K562 (cell line): ENCODE data around the gene SNX1. TPM values are rescaled to one million over a fixed set of nuclear protein-coding genes. Genes with fewer than 3 reads are reported as not detected.

ENCODE experiments used
- ATF7 ChIP-seq: fragments of 450-650 bp; IDR thresholded peaks from 2 replicates; pipeline ENCODE4 v1.7.1; 2014; ENCODE audit warnings: mild to moderate bottlenecking, moderate library complexity
- BRF2 ChIP-seq: IDR thresholded peaks from 3 replicates; pipeline ENCODE4 v1.6.1; 2011; ENCODE audit warnings: borderline replicate concordance, mild to moderate bottlenecking; ENCODE audit not compliant: insufficient read length, insufficient read depth
- DACH1 ChIP-seq: fragments of 450-650 bp; IDR thresholded peaks from 2 replicates; pipeline ENCODE4 v1.6.1; 2018; ENCODE audit not compliant: partially characterized antibody
- ELF1 ChIP-seq: fragments of 200-800 bp; sonication (Bioruptor generic); IDR thresholded peaks from 2 replicates; pipeline ENCODE4 v1.6.1; 2016; ENCODE audit warnings: missing genetic modification characterization, missing compliant biosample characterization
- ESRRA ChIP-seq: fragments of 450-650 bp; IDR thresholded peaks from 2 replicates; pipeline ENCODE4 v1.6.1; 2014; ENCODE audit warnings: low read depth, mild to moderate bottlenecking, moderate library complexity, borderline replicate concordance
- FIP1L1 ChIP-seq: fragments of 200-400 bp; formaldehyde crosslinking; IDR thresholded peaks from 2 replicates; pipeline ENCODE4 v1.6.1; 2018; ENCODE audit warnings: mild to moderate bottlenecking, low read depth, low read length; ENCODE audit not compliant: poor library complexity, severe bottlenecking
- FOXK2 ChIP-seq, 2 experiments: fragments of 450-650 bp; IDR thresholded peaks in 1 of 2; conservative IDR thresholded peaks in 1 of 2; 2 replicates each; pipeline ENCODE4 v1.6.1; 2016; ENCODE audit warnings: low read depth in 2 of 2, mild to moderate bottlenecking in 1 of 2
- KAT7 ChIP-seq: sonication (generic); formaldehyde crosslinking; IDR thresholded peaks from 2 replicates; pipeline ENCODE4 v1.8.0; 2022; ENCODE audit warnings: missing genetic modification reagents, mild to moderate bottlenecking, borderline replicate concordance
- KDM5B ChIP-seq: fragments of 200-600 bp; sonication (generic); IDR thresholded peaks from 2 replicates; pipeline ENCODE4 v1.6.1; 2012; ENCODE audit warnings: low read depth, mild to moderate bottlenecking, moderate library complexity, low read length, control low read depth, inconsistent platforms; ENCODE audit not compliant: insufficient replicate concordance
- KLF6 ChIP-seq: fragments of 250-450 bp; sonication (Bioruptor Pico); IDR thresholded peaks from 2 replicates; pipeline ENCODE4 v1.4.0; 2020; ENCODE audit warnings: mild to moderate bottlenecking, moderate library complexity, borderline replicate concordance
- LARP7 ChIP-seq: fragments of 450-650 bp; IDR thresholded peaks from 2 replicates; pipeline ENCODE4 v1.6.1; 2016
- MITF ChIP-seq: IDR thresholded peaks from 2 replicates; pipeline ENCODE4 v1.6.1; 2014; ENCODE audit warnings: antibody characterized with exemption
- MYC ChIP-seq, 2 experiments: fragments of 250-450 bp in 1 of 2; sonication (Bioruptor Pico) in 1 of 2; IDR thresholded peaks; 2 replicates each; pipeline versions ENCODE4 v1.5.1 to v1.6.1; 2012 to 2021; ENCODE audit warnings: low read depth in 2 of 2, borderline replicate concordance in 1 of 2, improper control_type of control experiment in 1 of 2, low read length in 1 of 2, mild to moderate bottlenecking in 1 of 2, moderate library complexity in 1 of 2
- PHF8 ChIP-seq: fragments of 200-600 bp; sonication (generic); IDR thresholded peaks from 2 replicates; pipeline ENCODE4 v1.6.1; 2012; ENCODE audit warnings: mixed run types, mild to moderate bottlenecking, inconsistent platforms, low read length, moderate library complexity, borderline replicate concordance
- POLR2G ChIP-seq: fragments of 200-400 bp; formaldehyde crosslinking; IDR thresholded peaks from 2 replicates; pipeline ENCODE4 v1.6.1; 2017; ENCODE audit warnings: low read depth, mild to moderate bottlenecking, antibody characterized with exemption, low read length, moderate library complexity
- RB1 ChIP-seq: fragments of 450-650 bp; IDR thresholded peaks from 2 replicates; pipeline ENCODE4 v1.6.1; 2017; ENCODE audit warnings: low read depth, mild to moderate bottlenecking
- RBM25 ChIP-seq: fragments of 200-400 bp; formaldehyde crosslinking; IDR thresholded peaks from 2 replicates; pipeline ENCODE4 v1.6.1; 2018; ENCODE audit warnings: low read length, low read depth, moderate library complexity; ENCODE audit not compliant: severe bottlenecking
- RUNX1 ChIP-seq: sonication (generic); IDR thresholded peaks from 2 replicates; pipeline ENCODE4 v1.6.1; 2016; ENCODE audit warnings: antibody characterized with exemption, low read depth
- SMAD4 ChIP-seq: fragments of 250-450 bp; sonication (Bioruptor Pico); conservative IDR thresholded peaks from 2 replicates; pipeline ENCODE4 v1.8.0; 2021; ENCODE audit warnings: inconsistent platforms, mild to moderate bottlenecking, moderate library complexity
- TAF7 ChIP-seq: fragments of 450-650 bp; IDR thresholded peaks from 2 replicates; pipeline ENCODE4 v1.6.1; 2016; ENCODE audit warnings: missing genetic modification characterization, missing compliant biosample characterization
- XRCC5 ChIP-seq: fragments of 200-400 bp; formaldehyde crosslinking; IDR thresholded peaks from 2 replicates; pipeline ENCODE4 v1.6.1; 2017; ENCODE audit warnings: low read depth, mild to moderate bottlenecking, low read length
- ZFX ChIP-seq: sonication (generic); formaldehyde crosslinking; IDR thresholded peaks from 2 replicates; pipeline ENCODE4 v1.8.0; 2022; ENCODE audit warnings: mild to moderate bottlenecking, missing genetic modification reagents, moderate library complexity
- ZNF384 ChIP-seq: IDR thresholded peaks from 2 replicates; pipeline ENCODE4 v1.6.1; 2012; ENCODE audit warnings: low read depth, low read length, improper control_type of control experiment
- ZNF408 ChIP-seq: fragments of 250-450 bp; sonication (Bioruptor Pico); IDR thresholded peaks from 2 replicates; pipeline ENCODE4 v1.4.0; 2020; ENCODE audit warnings: low read depth, mild to moderate bottlenecking, moderate library complexity
- polyA plus RNA-seq, 8 experiments: library from polyadenylated mRNA; depleted of rRNA in 4 of 8; stranded (reverse) in 5 of 8; unstranded in 3 of 8; fragments of >200 nt; fragmentation: Nextera tagmentation in 2 of 8; fragmentation: Illumina TruSeq in 1 of 8; extraction: Ambion mirVana in 2 of 8; extraction: Trizol in 1 of 8; gene quantifications; 2 replicates each; pipeline versions ENCODE4 v1.2.1 to v1.2.3, GENCODE V29; 2011 to 2014; ENCODE audit warnings: inconsistent platforms in 1 of 8, missing spikeins in 1 of 8
- total RNA-seq, 7 experiments: library from RNA; depleted of rRNA in 6 of 7; stranded (reverse); fragments of >200 nt in 6 of 7; fragmentation: Illumina TruSeq in 2 of 7; extraction: Trizol in 2 of 7; gene quantifications; 2 replicates each; pipeline versions ENCODE4 v1.2.1 to v1.2.3, GENCODE V29; 2011 to 2021; ENCODE audit warnings: low replicate concordance in 1 of 7

The SNX1 gene
- total and polyA plus RNA-seq, 9 of the 15 experiments (the other 6 are each of a cell fraction or from before 2014, with no cell fraction given) = 11.0 to 105 (median 59.9) TPM

DNA sequence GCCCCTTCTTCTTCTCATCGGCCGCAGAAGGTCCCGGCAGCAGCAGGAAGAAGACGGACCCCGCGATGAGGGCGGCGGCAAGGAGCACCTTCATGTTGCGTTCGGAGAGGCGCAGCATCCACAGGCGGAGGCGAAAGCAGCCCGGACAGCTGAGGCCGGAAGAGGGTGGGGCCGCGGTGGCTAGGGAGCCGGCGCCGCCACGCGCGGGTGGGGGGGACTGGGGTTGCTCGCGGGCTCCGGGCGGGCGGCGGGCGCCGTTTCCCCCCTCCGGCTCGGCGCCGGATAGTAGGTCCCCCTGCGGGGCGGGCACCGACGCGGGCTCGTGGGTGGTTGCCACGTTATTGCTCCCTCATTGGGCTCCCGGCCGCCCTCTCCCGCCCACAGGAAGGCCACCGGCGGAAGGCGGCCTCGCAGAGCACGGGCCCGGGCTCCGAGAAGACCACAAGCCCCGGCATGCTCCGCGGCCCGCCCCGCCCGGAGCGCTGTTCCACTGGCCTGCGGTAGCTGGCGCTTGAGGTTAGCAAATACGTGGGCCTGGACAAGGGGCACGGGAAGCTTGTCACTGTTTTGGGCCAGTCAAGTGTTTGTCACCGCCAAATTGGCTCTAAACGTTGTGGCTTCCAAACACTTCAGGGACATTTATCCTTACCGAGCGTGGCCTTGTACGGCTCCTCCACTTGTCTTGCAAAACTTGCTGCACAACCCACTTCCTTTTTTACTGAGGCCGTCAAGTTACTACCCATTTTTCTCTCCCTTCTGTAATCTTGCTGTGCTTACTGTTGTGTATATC, 67.3 kb downstream of the SNX1 start, which contains the start of gene PPIB (continued):
- TF ChIP-seq DACH1 (peak; percentile 34), ZNF408 (CRISPR knock-in tag) (no peak), ZNF384 (no peak; the same call in 1 of the 2 replicates), MITF (0 out of 2 replicates have a peak, but pooled peaks have one; percentile 3), RUNX1 (no peak), ESRRA (peak; percentile 85; the same call in 1 of the 2 replicates), ZFX (CRISPR knock-in tag) (peak; percentile 98), KLF6 (peak; percentile 9; the same call in 1 of the 2 replicates), MYC (IDR thresholded peaks at IDR 0.05; ENCODE audit: low read depth, low read length) (peak; percentile 85), MYC (CRISPR knock-in tag; IDR thresholded peaks at IDR 0.05; ENCODE audit: borderline replicate concordance, low read depth) (peak; percentile 38; the same call in 1 of the 2 replicates), ATF7 (peak; percentile 99), XRCC5 (peak; percentile 65; the same call in 1 of the 2 replicates), KDM5B (peak; percentile 89), PHF8 (peak; percentile 81; the same call in 1 of the 2 replicates), ELF1 (tag) (peak; percentile 94), FIP1L1 (peak; percentile 78), POLR2G (peak; percentile 99), LARP7 (0 out of 2 replicates have a peak, but pooled peaks have one; percentile 55), TAF7 (peak; percentile 74), FOXK2 (conservative IDR thresholded peaks at IDR 0.05 in 1 of 2, IDR thresholded peaks at IDR 0.05 in 1 of 2; ENCODE audit: low read depth in 2 of 2) (peak; percentile 74 to 97), RBM25 (peak; percentile 92), RB1 (peak; percentile 86; the same call in 1 of the 2 replicates), BRF2 (no peak), SMAD4 (peak; percentile 51; the same call in 1 of the 2 replicates), KAT7 (no peak)
